ENCODE data around the gene SLC24A1.

SLC24A1 gene

DNA sequence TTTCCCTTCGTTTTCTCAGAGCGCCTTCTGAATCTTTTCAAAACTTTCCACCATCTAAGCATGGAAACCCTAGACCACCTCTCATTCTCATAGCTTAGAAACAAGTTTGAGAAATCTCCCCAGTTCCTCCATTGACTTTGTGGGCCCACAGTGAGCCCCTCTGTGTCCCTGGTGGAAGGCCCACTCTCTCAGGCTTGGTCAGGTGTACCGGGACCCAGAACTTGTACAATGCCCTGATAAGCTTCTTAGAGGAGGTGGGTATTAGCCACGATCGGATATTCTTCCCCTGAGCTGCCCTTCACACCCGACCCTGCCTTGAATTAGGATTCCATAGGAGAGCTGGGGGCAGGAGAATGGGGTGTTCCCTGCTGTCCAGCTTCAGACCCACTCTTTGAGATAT is at the start of gene SLC24A1:
Gene SLC24A1, plus strand, starts transcription at position 301 of the 400 bp plus-strand sequence. CDS start 2,143 bp downstream, outside the sequence.
- FAIRE-seq (no peak), DNase-seq (ENCODE audit: insufficient read length, low spot score) (no peak)

DNA sequence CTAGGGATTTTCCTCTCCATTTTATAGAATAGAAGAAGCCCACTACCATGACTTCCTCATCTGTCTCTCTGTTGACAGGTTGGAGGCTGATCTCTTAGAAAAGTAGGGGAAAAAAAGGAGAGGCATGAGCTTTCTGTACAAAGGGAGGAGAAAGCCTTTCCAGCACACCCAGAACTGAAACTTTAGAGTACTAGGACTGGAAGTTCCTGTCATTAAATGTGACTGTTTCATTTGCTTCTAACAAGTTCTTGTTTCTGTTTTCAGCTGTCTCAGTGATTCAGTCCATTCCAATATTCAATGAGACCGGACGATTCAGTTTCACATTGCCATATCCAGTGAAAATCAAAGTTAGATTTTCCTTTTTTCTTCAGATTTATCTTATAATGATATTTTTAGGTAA is 49.8 kb upstream of the SLC24A1 start:
- DNase-seq (ENCODE audit: insufficient read length, low spot score) (no peak), FAIRE-seq (no peak)

DNA sequence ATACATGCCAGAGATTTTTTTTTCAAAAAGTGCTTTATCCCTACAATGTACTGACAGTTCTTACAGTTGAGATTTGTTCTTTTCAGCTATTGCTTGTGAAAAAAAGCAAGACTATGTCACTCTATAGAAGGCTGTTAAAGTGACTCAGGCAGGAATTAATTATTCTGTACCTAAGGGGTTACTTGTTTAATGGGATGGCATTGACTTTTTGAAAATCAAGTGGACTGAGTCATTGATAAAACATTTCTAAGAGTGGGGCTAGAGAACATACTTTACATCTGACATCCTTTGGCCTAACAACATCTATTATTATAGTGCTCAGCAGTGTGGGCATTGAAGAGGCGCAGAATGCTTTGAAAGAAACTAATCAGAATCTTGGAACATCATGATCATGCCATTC is 45.1 kb upstream of the SLC24A1 start:
- FAIRE-seq, result no peak
- DNase-seq (ENCODE audit: insufficient read length, low spot score), result no peak

DNA sequence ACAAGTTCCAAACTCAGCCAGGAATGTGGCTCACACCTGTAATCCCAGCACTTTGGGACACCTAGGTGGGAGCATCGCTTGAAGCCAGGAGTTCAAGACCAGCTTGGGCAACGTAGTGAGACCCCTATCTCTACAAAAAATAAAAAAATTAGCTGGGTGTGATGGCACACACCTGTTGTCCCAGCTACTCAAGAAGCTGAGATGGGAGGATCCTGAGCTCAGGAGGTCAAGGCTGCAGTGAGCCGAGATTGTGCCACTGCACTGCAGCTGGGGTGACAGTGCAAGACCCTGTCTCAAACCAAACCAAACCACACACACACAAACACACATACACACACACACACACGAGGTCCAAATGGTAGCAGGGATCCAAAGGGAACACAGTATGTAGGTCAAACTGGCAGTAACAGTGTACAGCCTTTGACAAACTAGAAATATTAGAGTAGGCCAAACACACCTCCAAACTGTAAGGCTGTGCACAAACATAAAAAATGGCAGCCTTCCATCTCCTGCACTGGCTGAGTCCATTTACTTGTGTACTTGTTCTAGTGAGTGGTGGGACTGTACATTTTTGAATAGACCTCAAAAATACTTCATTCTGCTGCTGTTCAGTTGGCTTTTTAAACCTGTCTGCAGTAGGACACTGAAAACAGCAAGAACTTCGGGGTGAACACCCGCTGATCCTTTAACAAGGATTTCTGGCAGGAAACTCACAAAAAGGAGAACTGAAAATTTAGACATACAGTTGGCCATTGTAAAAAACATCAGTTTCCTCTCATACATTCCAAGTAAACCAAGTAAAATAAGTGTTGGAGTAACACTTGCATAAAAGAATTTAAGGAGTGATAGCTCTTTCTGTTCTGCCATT is 44.4 kb upstream of the SLC24A1 start:
- FAIRE-seq (no peak), DNase-seq (ENCODE audit: insufficient read length, low spot score) (no peak)

DNA sequence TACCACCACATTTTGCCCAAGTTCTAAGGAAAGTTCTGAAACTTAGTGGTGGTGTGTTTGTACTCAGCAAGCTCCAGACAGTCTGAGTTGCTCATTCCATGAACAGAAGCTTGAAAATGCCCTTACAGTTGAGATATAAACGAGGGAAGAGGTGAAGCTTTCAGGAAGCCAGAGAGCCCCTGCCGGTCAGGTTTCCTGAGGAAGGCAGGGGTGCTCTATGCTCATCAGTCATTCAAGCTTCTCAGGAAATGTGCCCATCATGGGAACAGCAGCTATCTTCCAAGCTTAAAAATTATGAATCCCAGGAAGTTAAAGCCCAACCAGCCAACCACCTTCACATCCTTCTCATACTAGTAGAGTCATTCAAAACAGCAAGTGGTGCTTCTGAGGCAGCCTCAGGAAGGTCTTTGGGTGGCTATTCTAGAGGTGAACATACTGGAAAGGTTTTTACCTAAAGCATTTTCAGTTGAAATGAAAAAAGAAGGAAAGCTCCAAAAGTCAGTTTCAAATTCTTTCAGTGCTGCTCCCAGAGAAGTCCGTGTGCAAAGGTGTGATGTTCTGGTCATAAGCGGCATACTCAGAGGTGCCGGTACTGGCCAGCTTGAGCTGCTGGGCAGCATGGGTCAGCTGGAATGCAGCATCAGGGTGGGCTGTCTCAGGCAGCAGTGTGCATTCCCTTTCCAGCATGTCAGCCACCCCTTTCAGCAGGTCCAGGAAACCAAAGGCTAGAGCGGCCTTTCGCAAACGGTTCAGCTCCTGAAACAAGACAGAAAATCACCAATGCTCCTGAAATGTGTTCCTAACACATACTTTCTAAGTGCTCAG is 42.6 kb upstream of the SLC24A1 start:
- DNase-seq (ENCODE audit: insufficient read length, low spot score), result no peak
- FAIRE-seq, result no peak

DNA sequence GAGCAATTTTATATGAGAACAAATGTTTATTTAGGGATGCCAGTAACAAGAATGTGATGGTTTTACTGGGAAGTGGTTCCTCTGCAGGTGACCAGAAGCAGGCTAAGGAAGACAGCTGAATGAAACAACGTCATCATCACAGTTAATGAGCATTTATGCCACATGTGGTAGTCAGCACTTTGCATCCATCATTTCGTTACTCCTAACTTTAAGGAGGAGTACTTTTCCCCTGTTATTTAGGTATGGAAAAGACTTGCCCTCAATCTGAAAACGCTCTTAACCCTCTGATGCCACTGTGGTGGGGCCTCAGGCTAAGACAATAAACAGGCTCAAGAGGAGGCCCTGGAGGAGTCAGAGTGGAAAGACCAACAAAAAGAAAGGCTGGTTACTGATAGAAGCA is 42.0 kb upstream of the SLC24A1 start:
- DNase-seq (ENCODE audit: insufficient read length, low spot score) (no peak), FAIRE-seq (no peak)

DNA sequence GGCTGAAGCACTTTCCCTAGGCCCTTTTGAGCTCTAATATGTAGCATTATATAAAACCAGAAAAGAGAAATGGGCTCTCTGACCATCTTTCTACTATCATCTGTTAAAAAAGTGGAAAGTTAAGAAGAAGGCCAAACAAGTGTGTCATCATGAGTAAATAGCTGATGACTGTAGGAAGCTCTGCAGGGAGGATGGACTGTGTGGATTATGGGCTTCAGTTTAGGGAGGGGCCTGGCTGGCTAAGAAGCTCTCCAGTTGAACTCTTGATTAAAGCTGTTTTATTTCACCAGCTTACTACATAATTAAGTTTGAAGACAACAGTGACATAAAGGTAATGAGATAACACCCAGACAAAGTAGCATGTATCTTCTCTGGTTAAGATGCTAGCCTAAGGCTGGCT is 41.5 kb upstream of the SLC24A1 start:
- no peak for FAIRE-seq
- DNase-seq (ENCODE audit: insufficient read length, low spot score), result no peak

DNA sequence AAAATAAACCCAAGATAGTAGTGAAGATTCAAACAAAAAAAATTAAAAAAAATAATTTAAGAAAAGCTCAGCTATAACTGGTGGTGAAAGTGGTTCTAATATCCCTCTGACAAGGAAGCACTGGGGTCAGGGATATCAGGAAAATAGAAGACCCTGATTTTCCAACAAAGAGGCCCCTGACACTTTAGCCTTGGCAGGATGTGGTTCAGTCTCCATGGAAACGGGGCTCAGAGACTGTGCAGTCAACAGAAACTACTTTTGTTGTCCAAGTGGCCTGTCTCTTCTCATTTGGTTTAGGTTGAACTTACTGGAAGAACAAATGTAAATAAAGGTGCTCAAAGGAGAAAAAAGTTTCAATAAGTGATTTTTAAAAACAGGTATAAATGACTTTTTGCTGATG is 38.0 kb upstream of the SLC24A1 start:
- peak; percentile 88 for FAIRE-seq
- DNase-seq (ENCODE audit: insufficient read length, low spot score), result peak; percentile 52

DNA sequence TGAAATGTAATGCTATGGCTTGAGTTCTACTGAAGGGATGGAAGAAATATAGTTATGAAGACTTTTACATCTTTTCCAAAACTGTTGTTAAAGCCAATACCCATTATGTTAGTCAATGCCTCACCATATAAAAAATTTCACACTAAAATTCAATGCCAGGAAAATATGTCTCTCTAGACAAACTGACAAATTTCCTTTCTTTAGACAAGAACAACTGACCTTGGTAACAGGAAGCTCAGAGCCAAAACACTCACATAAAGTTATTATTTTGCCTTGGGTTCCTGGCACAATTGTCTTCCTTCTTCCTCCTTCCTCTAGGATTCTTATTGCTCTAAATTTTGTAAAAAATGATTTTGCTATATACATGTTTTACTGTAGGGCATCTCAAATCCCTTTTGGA is 37.5 kb upstream of the SLC24A1 start:
- no peak for DNase-seq (ENCODE audit: insufficient read length, low spot score)
- peak; percentile 58 for FAIRE-seq

DNA sequence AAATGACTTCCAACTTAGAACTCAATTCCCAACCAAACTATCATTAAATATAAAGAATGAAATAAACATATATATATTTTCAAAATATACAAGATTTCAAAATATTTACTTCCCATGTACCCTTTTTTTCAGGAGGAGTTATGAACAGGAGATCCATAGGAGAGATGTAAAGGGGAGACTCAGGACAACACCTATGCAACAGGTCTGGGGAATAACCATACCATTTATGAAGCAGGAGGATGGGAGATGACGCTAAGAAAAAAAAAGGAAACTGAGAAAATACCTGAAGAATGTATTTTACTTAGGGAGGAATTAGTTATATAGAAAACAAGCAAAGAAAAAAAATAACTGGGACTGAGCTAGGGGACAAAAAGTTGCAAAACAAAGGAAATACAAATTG is 34.6 kb upstream of the SLC24A1 start:
- DNase-seq (ENCODE audit: insufficient read length, low spot score) (no peak), FAIRE-seq (no peak)

DNA sequence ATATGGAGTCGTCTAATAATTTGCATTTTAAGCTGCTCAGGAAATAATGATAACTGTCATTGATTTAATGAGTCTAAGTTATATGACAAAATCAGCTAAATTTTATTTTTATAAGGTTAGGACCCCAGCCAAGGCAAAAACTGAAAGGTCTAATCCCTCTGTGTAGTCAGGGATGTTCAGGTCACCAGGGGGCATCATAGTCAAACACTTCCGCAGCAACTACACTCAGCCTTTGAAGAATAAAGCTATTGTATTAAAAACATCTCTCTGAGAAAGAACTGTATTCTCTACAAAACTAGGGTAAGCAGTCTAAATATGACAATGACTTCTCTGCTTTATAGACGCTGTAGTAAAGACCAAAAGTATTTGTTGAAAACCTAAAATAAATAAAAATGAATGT is 25.8 kb upstream of the SLC24A1 start:
- FAIRE-seq, result no peak

DNA sequence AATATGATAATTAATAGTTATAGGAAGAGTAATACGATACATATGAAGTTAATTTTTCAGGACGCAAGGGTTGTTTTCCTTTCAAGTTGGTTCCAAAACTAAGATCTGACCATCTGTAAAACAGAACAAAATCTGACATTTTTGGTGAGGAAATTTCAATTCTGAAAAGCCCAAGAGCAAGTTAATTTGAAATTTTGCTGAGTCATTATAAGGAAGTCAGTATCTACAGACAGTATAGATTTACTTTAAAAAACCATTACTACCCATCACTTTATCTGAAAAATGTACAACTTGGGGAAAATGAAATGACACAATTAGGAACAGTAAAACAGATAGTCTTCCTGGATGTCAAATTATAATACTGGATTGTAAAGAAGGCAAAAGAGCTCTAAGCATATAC is 23.3 kb upstream of the SLC24A1 start:
- no peak for DNase-seq (ENCODE audit: insufficient read length, low spot score)

More for the DNA sequence above, 25.8 kb upstream of the SLC24A1 start:
- no peak for DNase-seq (ENCODE audit: insufficient read length, low spot score)

DNA sequence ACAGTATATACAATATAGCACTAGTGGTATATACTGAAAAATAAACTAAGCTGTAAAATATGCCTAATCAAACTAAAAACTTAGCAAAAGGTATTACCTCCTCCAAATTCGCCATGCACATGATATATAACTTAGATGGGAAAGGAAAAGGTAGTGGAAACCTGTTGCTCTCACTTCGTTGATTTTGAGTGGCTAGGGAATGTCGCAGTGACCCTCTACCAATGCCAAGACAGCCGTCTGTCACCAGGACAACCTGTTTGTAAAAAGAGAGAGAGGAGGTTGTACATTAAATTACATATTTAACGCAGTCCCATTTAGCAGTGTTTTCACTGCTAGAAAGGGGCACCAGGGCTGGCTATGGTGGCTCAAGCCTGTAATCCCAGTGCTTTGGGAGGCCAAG is 22.1 kb upstream of the SLC24A1 start:
- FAIRE-seq (no peak), DNase-seq (ENCODE audit: insufficient read length, low spot score) (no peak)

More for the DNA sequence above, 23.3 kb upstream of the SLC24A1 start:
- no peak for FAIRE-seq

DNA sequence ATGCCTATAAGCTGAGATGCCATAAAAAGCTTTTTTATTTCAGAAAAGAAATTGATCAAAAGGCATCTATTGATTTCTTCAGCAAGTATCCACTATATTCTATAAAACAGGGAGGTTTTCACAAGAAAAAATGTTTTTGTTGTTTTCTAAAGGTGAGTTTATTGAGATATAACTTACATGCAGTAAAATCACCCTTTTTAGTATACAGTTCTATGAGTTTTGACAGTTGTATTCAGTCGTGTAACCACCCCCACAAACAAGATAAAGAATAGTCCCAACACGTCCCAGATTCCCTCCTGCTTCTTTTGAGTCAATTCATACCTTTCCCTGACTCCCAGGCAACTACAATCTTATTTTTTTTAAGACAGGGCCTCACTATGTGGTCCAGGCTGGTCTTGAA is 18.6 kb upstream of the SLC24A1 start:
- DNase-seq (ENCODE audit: insufficient read length, low spot score) (no peak), FAIRE-seq (no peak)

DNA sequence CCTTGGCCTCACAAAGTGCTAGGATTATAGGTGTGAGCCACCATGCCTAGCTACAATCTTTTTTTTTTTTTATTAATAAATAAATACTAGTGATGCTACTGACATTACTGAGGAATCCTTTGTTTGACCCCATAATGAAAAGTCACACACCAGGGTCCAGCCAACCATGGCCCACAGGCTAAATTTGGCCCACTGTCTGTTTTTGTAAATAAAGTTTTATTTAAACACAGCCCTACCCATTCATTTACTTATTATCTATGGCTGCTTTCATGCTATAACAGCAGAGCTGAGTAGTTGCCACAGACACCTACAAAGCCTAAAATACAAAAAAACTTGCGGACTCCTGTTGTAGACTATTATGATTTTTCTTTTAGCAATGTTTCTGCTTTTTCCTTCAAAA is 18.2 kb upstream of the SLC24A1 start:
- no peak for DNase-seq (ENCODE audit: insufficient read length, low spot score)

DNA sequence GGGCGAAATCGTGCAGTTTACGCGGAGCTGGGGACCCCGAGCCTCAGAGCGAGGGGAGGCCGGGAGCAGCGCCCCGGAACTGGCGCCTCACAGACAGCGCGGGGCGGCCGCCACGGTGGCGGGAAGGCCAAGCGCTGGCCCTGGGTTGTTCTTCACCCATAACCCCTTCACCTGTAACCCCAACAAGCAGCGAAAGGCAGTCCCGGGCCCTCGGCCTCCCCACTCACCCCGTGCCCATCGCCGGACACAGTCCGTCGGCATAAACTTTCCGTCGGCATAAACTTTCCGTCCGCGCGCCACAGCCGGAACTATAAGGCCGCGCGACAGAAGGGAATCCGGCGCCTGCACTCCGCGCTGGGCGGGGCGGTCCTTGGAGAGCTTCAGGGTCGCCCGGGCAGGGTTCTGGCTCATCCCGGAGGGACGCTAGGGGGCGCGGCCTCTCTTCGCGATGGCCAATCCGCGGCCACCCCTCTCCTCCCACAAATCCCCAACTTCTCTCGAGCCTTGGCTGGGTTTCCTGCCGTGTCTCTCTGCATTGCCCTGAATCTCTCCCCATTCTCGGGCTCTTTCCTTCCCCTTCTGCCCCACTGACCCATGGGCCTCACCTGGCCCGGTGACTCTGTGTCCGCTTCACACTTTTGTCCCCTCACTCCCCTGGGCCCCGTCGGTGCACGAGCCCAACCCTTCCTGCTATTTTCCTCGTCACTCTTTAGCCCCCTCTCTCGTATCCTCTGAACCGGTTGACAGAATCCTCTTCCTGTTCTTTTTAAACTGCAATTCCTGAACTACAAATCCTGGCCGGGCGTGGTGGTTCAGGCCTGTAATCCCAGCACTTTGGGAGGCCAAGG is 10.6 kb upstream of the SLC24A1 start, which contains the start of gene INTS14:
Gene INTS14, minus strand, starts transcription at position 261 of the 848 bp plus-strand sequence. CDS start 3,751 bp downstream, outside the sequence.
- FAIRE-seq, result peak; percentile 93
- peak; percentile 91 for DNase-seq (ENCODE audit: insufficient read length, low spot score)

More for the DNA sequence above, 18.2 kb upstream of the SLC24A1 start:
- no peak for FAIRE-seq

DNA sequence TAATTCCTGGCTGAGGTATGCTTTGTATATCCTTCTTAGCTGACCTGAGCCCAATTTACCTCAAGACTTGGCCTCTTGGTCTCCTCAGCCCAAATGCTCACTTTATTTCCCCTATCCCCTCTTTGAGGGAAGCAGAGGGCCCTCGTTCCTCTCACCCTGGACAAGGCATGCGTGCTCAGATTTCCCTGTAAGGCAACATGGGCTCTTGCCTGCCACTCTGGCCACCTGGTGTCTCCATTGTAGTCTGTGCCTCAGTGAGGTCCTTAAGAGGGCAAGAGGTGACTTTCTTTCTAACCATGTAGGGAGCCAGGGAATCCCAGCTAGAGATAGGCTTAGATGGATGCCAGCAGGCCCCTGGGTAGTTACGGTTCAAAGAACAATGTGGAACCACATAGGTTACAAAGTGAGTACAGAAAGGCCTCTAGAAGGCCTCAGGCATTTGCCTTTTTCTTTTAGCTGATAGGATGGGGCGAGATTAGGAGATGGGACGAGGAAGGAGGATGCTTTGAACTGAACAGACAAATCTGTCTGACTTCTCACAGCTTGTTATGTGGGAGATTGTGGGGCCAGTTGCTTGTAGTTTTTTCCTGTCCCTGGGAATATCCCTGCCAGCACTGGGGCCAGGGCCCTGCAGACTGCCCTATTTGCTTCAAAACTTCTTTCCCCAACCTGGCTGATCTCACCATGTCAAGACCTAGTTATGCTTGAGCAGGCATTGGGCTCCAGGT is 9.7 kb upstream of the SLC24A1 start:
- DNase-seq (ENCODE audit: insufficient read length, low spot score), result no peak
- peak; percentile 64 for FAIRE-seq

DNA sequence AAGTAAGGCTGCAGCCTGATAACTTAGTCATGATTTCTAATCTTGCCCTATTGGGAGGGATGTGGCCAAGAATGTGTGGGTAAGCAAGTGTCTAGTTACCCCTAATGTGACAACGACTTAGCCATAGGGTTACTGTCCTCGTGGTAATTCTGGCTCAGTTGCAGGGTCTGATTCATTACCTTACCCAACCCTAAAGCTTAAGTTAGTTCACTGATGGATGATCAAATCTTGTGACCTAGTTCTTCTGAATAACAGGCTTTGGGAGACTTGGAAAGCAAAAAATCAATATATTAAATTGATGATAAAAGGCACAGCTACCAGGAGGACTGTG is 9.2 kb upstream of the SLC24A1 start:
- DNase-seq (ENCODE audit: insufficient read length, low spot score) (no peak), FAIRE-seq (no peak)

DNA sequence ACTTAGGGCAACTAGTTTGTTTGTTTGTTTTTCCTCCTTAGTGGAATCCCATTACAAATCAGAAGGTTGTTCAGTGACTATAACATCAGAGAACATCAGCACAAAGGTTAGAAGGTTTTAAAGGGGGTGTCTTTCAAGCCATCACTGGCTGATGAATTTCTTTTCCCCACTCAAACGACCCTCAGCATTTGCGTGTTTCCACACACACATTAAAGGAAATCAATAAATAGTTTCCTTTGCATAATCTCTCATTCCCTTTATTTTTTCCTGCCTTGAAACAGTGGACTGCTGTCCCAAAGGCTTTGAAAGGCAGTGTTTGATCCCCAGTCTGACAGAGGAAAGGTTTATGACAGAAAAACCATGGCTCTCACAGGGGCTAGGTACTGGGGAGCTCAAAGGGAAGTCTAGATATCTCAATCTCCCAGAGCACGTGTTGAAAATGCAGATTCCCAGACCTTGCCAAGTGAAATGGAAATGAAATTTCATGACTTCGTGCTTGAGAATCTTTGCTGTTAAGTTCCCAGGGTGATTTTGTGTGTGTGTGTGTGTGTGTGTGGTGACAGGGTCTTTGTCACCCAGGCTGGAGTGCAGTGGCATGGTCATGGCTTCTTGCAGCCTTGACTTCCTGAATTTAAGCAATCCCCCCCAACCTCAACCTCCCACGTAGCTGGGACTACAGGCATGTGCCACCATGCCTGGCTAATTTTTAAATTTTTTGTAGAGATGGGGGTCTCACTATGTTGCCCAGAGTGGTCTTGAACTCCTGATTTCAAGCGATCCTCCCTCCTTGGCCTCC is 8.6 kb upstream of the SLC24A1 start:
- DNase-seq (ENCODE audit: insufficient read length, low spot score) (no peak), FAIRE-seq (no peak)

Measured in GM19239 (cell line).